GM18505 (cell line): ENCODE measurements around the gene OPN1LW.

Experiments
- ATAC-seq: cut with Tn5 transposase; IDR thresholded peaks from one replicate; pipeline ENCODE4 v1.9.1; 2021; ENCODE audit not compliant: unreplicated experiment
- POLR2A ChIP-seq: IDR thresholded peaks from 4 replicates; pipeline ENCODE4 v1.6.1; 2011; ENCODE audit warnings: borderline replicate concordance; ENCODE audit not compliant: insufficient read depth, insufficient read length; ENCODE audit errors: extremely low read depth

The OPN1LW gene

DNA sequence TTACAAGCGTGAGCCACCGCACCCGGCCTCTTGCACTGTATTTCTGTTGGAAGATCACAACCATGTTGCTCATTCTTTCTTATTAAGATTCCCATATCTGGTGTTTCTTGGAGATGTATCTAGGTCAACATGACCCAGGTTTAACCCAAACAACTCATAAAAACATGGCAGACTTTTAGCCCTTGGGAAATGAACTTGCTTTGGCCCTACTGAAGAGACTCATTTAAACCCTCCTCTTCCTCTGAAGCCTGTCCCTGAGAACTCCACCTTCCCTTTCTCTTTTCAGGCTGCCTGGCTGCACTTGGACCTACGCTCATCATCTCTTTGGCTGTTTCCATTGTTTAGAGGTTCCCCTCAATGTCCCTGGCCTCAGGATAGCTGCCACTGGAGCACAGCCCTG, 22.8 kb upstream of the OPN1LW start:
- no peak for TF ChIP-seq POLR2A
- ATAC-seq: no peak

DNA sequence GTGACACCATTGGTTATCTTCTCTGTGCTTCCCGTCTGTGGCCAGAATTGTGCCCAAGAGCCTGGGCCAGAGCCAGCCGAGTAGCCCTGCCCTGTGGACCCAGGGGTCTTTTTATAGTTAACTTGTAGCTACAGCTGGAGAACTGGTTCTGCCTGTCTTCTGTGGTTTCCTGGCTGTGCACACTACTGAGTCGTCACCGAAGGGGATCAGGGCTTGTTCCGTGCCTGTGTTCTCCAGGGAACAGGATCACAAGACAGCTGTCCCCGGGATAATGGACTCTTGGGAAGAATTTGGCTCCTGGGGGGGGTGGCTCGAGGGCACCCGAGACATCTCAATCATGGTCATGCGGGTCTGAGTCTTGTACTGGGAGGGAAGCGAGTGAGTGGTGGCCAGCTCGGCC, 22.1 kb upstream of the OPN1LW start:
- no peak for ATAC-seq

DNA sequence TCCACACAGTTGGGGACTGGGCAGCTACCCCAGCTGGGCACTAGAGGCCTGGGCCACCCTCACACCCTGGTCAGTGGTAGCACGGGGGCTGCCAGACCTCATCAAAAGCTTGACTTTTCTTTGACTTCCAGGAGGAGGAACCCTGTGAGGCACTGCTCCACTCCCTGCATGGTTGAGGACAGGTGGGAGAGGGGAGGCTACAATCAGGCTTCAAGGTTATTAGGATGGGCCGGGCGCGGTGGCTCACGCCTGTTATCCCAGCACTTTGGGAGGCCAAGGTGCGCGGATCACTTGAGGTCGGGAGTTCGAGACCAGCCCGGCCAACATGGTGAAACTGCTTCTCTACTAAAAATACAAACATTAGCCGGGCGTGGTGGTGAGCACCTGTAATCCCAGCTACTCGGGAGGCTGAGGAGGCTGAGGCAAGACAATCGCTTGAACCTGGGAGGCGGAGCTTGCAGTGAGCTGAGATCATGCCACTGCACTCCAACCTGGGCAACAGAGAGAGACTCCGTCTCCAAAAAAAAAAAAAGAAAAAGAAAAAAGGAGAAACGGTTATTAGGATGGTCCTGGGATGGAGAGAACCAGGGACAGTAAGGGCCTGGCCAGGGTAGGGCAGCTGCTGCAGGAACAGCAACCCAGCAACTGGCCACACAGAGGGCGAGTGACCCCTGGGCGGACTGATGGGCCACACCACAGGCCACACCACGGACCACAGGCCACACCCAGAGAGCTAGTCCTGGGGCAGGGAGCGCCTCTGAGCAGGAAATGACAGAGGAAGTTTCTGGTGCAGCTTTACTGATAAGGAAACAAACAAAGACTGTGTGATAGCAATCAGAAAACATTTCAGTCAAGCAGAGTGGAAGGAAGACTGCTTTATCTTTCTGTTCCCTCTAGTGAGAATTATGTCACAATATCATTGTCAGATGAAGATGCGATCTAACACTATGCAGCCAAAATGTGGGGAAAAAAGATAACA, 20.5 kb upstream of the OPN1LW start:
- ATAC-seq: no peak
- no peak for TF ChIP-seq POLR2A

More for the DNA sequence above, 22.1 kb upstream of the OPN1LW start:
- TF ChIP-seq POLR2A: no peak

DNA sequence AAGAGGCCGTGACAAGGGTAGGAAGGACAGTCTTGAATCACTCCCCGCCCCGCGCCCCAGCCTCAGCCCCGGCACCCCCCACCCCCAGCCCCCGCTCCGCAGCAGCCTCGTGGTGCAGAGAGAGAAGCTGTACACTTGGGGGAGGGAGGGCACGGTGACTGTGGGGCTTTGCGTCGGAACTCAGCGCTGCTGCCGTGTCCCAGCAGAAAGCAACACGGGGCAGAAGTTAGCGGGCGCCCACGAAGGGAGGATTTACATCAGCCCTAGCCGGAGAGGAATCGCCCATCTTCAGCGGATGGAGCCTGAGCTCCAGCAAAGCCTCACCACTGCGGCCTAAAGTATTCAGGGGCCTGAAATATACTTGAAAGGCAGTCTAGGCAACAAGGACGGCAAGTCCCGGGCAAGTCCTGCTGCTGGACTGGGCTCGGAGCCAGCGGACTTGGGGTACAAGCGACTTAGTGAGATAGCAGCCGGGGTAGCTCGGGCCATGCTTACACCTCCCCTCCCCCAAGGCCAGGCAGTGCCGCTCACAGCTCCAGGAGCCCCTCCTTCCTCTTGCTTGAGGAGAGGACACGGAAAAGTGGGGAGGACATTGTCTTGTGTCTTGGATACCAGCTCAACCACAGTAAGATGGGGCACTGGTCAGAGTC, 18.5 kb upstream of the OPN1LW start:
- no peak for ATAC-seq
- no peak for TF ChIP-seq POLR2A

DNA sequence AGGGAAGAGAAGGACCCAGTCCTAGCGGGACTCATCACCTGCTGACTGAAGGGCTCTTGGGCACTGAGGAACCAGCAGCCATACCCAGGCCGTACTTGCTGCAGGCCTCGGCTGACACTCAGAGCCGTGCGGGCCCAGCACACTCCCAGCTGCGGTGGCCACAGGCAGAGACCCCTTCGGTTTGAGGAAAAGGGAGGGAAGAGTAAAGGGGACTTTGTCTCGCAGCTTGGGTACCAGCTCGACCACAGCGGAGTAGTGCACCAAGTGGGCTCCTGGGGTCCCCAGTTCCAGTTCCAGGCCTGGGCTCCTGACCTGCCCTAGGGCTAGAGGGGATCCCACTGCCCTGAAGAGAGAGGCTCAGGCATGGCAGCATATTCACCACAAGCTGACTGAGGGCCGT, 17.9 kb upstream of the OPN1LW start:
- ATAC-seq: no peak
- no peak for TF ChIP-seq POLR2A

DNA sequence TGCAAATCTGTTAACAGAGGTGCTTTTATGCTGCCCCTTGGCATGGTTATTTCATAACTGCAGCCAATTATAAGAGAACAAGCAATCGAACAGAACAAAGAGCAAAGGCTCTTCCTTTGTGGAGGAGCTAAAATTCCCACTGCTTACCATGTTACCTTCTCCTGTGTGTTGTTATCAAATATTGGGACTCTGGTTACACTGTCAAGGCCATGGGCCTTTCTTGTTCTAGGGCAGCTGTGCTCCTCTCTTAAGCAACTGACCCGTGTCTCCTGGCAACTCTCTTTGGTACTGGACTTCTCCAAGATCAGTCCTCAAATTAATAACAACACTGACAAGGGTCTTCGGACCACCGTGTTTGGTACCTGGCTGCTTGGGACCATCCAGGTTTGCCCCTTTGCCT, 12.1 kb upstream of the OPN1LW start:
- no peak for TF ChIP-seq POLR2A

DNA sequence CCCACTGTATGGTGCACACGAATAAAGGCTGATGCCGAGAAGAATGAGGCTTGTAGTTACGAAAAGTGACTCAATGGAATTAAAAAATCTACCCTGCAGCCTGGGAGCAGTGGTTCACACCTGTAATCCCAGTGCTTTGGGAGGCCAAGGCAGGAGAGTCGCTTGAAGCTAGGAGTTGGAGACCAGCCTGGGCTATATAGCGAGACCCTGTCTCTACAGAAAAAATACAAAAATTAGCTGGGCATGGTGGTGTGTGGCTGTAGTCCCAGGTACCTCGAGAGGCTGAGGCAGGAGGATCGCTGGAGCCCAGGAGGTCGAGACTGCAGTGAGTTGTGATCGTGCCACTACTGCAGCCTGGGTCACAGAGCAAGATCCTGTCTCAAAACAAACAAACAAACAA, 11.7 kb upstream of the OPN1LW start:
- no peak for TF ChIP-seq POLR2A
- no peak for ATAC-seq

More for the DNA sequence above, 12.1 kb upstream of the OPN1LW start:
- no peak for ATAC-seq

DNA sequence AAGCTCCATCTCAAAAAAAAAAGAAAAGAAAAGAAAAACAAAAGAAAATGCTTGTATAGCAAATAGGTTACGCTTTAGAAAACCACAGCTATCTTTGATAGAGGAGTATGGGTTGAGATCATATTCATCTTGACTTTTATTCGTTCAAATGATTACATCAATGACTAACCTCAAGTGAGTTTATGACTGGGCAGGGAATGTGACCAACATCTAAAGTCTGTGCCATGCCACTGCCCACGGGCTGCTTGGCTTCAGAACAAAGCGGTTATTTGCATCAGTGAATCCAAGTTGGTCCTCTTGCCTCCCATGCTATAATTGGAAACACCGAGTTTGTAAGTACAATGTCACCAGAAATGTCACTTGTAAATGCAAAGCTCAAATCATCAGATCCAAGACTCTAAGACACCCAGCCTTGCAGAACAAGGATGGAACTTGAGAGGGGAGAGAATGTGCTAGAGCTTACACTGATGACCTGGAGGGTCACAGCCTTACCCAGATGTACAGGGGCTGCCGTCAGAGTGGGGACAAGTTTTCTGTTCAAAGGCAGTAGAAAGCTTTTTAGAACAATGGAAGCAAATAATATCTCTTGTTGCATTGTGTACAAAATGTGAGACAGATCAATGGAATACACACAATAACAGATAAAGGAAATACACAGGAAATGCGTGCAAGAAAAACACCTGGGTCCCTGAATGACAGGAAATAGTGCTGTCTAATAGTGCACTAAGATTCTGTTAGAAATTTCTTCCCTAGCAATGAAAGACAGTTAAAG, 8.4 kb upstream of the OPN1LW start:
- ATAC-seq: no peak
- TF ChIP-seq POLR2A: no peak

DNA sequence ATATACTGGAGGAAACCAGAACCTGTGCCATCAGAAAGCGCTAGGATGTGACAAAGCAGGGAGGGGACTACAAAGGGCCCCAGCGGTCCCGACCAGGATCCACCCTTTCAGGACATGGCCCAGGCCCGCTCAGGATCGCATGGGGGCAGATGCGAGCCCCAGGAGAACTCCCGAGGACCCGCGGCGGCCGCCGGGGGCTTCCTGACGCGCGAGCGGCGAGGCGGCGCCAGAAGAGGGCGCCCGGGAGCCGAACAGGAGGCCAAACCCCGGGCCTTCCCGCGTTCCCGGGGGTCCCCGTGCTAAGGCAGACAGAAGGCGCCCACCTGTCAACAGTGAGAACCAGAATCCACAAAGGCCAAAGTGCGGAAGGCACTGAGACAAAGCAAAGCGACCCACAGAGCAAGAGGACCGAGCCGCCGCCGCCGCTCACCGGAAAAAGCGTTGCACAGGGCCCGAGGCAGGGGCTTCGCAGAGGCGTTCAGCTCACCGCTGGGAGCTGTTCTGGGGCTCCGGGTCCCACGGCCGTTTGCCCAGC, 7.3 kb upstream of the OPN1LW start:
- TF ChIP-seq POLR2A: no peak

DNA sequence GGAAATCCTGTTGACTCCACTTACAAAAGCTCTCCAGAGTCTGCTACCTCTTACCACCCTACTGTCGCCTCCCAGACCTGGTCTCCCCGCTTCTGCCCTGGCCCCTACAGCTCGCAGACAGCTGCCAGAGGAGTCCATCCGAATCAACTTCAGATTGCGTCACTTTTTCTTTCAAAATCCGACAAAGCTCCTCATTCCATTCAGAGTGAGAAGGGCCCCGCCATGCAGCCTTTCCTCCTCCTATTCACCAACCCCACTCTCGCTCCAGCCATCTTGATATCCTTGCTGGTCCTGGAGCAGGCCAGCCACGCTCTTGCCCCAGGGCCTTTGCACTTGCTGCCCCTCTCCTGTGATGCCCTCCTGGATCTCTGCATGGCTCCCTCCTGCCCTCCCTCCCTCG, 5.2 kb upstream of the OPN1LW start:
- ATAC-seq: no peak

More for the DNA sequence above, 7.3 kb upstream of the OPN1LW start:
- no peak for ATAC-seq

DNA sequence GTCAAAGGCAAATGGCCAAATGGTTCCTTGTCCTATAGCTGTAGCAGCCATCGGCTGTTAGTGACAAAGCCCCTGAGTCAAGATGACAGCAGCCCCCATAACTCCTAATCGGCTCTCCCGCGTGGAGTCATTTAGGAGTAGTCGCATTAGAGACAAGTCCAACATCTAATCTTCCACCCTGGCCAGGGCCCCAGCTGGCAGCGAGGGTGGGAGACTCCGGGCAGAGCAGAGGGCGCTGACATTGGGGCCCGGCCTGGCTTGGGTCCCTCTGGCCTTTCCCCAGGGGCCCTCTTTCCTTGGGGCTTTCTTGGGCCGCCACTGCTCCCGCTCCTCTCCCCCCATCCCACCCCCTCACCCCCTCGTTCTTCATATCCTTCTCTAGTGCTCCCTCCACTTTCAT, 3.8 kb upstream of the OPN1LW start:
- TF ChIP-seq POLR2A: no peak
- no peak for ATAC-seq

More for the DNA sequence above, 5.2 kb upstream of the OPN1LW start:
- TF ChIP-seq POLR2A: no peak

DNA sequence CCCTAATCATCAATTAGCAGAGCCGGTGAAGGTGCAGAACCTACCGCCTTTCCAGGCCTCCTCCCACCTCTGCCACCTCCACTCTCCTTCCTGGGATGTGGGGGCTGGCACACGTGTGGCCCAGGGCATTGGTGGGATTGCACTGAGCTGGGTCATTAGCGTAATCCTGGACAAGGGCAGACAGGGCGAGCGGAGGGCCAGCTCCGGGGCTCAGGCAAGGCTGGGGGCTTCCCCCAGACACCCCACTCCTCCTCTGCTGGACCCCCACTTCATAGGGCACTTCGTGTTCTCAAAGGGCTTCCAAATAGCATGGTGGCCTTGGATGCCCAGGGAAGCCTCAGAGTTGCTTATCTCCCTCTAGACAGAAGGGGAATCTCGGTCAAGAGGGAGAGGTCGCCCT, 3.3 kb upstream of the OPN1LW start:
- TF ChIP-seq POLR2A: no peak

DNA sequence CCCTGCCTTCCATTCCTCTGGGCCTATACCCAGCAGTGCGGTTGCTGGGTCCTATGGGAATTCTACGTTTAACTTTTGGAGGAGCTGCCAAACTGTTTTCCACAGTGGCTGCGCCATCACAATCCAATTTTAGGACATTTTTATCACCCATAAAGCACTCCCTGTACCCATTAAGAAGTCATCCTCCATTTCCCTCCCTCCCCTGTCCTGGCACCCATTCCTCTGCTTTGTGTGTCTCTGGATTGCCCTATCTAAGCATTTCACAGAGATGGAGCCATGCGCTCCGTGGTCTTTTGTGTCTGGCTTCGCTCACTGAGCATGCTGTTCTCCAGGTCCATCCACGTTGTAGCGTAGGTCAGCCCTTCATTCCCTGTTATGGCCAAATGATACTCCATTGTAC, 1.7 kb upstream of the OPN1LW start:
- ATAC-seq: no peak
- TF ChIP-seq POLR2A: no peak

More for the DNA sequence above, 3.3 kb upstream of the OPN1LW start:
- no peak for ATAC-seq
